IMR-90 (cell line): ENCODE results near the gene GRIA4.

Experiments
- CHD1 ChIP-seq: IDR thresholded peaks from 2 replicates; pipeline ENCODE4 v1.6.1; 2012; ENCODE audit warnings: low read depth, low read length, improper control_type of control experiment
- FOS ChIP-seq: fragments of 150-350 bp; IDR thresholded peaks from 2 replicates; pipeline ENCODE4 v1.6.1; 2016; ENCODE audit warnings: low read depth, low read length
- USF2 ChIP-seq: fragments of 150-350 bp; IDR thresholded peaks from 2 replicates; pipeline ENCODE4 v1.6.1; 2017; ENCODE audit warnings: mild to moderate bottlenecking, antibody characterized with exemption, low read length, low read depth

GRCh38 chr11:105802390-105802789, 192.5 kb downstream of the GRIA4 start:
- TF ChIP-seq USF2, result no peak
- no peak for TF ChIP-seq FOS
- no peak for TF ChIP-seq CHD1
